Bronchial epithelial cell (primary cell): ENCODE results near the gene AP2B1. TPM values are rescaled to one million over a fixed set of nuclear protein-coding genes. Genes with fewer than 3 reads are reported as not detected.
"Not testable (repeated sequence)": the region's sequence is repeated elsewhere in the genome, so short reads cannot be mapped to it uniquely, and the experiment has no call there.

Experiments
- DNase-seq: peaks from one replicate; pipeline ENCODE4 v3.0.0-alpha.2; 2010; ENCODE audit warnings: low read depth
- FAIRE-seq: peaks from 2 replicates; lab custom pipeline; 2011; peaks lifted over from hg19 to GRCh38; lab: Jason Lieb, UNC
- H3K27me3 ChIP-seq: 2 replicates; pipeline ENCODE4 v1.5.1; 2011; ENCODE audit warnings: low read length; ENCODE audit not compliant: control insufficient read depth, insufficient read depth
- H3K36me3 ChIP-seq: 2 replicates; pipeline ENCODE4 v1.5.1; 2011; ENCODE audit warnings: low read length; ENCODE audit not compliant: control insufficient read depth, insufficient read depth
- H3K4me3 ChIP-seq: 2 replicates; pipeline ENCODE4 v1.5.1; 2011; ENCODE audit warnings: mild to moderate bottlenecking, low read depth, low read length, control low read depth
- CTCF ChIP-seq: IDR thresholded peaks from 2 replicates; pipeline ENCODE4 v1.5.1; 2011; ENCODE audit warnings: mild to moderate bottlenecking, moderate library complexity, low read length, control low read depth, inconsistent platforms; ENCODE audit not compliant: insufficient read depth, severe bottlenecking
- total RNA-seq: library from RNA; depleted of rRNA; stranded (reverse); fragments of >200 nt; gene quantifications from 2 replicates; pipeline ENCODE4 v1.2.1, GENCODE V29; 2014

Gene AP2B1
- total RNA-seq, 1 donor from 2014 or later, result 50.8 TPM

- DNase-seq (peak; percentile 60), FAIRE-seq (no peak)
- Histone ChIP-seq H3K4me3 (no peak overlapping the region), H3K27me3 (no peaks in the 10 kb centered on the region), H3K36me3 (no peaks in the 10 kb centered on the region)
- TF ChIP-seq CTCF, result peak; percentile 91
Observed at GRCh38 chr17:35747540-35748017, 160.5 kb downstream of the AP2B1 start.

- Histone ChIP-seq H3K4me3 (no peak overlapping the region), H3K27me3 (no peaks in the 10 kb centered on the region), H3K36me3 (no peaks in the 10 kb centered on the region)
- no peak for TF ChIP-seq CTCF
- peak; percentile 64 for DNase-seq
- FAIRE-seq, result no peak
Observed at GRCh38 chr17:35748341-35748841, 161.3 kb downstream of the AP2B1 start.

- FAIRE-seq (no peak), DNase-seq (no peak)
- no peaks in the 10 kb centered on the region for H3K36me3 ChIP-seq
- no peak overlapping the region for H3K4me3 ChIP-seq
- no peak for TF ChIP-seq CTCF
- H3K27me3 ChIP-seq, result no peaks in the 10 kb centered on the region
Observed at GRCh38 chr17:35748979-35749378, 161.9 kb downstream of the AP2B1 start.

- DNase-seq (peak; percentile 25), FAIRE-seq (no peak)
- no peak for TF ChIP-seq CTCF
- H3K36me3 ChIP-seq, result no peaks in the 10 kb centered on the region
- H3K4me3 ChIP-seq, result no peak overlapping the region
- no peaks in the 10 kb centered on the region for H3K27me3 ChIP-seq
Observed at GRCh38 chr17:35749560-35750412, 162.7 kb downstream of the AP2B1 start.

GRCh38 chr17:35750526-35751395, 163.6 kb downstream of the AP2B1 start:
- TF ChIP-seq CTCF, result no peak
- FAIRE-seq, result no peak
- Histone ChIP-seq H3K4me3 (no peak overlapping the region), H3K27me3 (no peaks in the 10 kb centered on the region), H3K36me3 (no peaks in the 10 kb centered on the region)
- DNase-seq, result peak; percentile 80

- peak; percentile 42 for DNase-seq
- not testable (repeated sequence) for H3K4me3 ChIP-seq, H3K27me3 ChIP-seq, FAIRE-seq, H3K36me3 ChIP-seq
Observed at GRCh38 chr17:35751541-35751940, 164.4 kb downstream of the AP2B1 start.
